HG02852 (cell line): ENCODE measurements around the gene UBC.

Experiments
- ATAC-seq: cut with Tn5 transposase; IDR thresholded peaks from one replicate; pipeline ENCODE4 v1.9.1; 2021; ENCODE audit warnings: mild to moderate bottlenecking, moderate library complexity; ENCODE audit not compliant: unreplicated experiment

Gene UBC

GRCh38 chr12:124914392-124915238, at the start of gene UBC:
Gene UBC, minus strand, starts transcription at chr12:124914650. Its CDS starts 879 bp downstream, at chr12:124913771.
- ATAC-seq = peak; percentile 28

DNA sequence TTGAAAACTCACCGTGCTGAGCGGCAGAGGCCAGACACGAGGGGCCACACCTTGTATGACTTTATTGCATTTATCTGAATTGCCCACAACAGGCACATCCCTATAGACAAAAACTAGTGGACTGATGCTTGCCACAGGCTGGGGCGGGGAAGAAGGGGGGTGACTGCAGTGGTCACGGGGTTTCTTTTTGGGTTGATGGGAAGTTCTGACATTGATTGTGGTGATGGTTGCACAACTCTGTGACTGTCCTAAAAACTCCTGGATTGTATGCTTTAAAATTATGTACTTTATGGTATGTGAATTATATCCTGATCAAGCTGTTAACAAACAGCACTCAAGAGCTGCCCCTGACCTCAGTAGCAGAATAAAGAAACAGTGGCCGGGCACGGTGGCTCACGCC, 48.8 kb upstream of the UBC start:
- ATAC-seq = no peak

GRCh38 chr12:124961055-124961454, 46.6 kb upstream of the UBC start:
- ATAC-seq = no peak

- no peak for ATAC-seq
Measured at GRCh38 chr12:124956571-124956970, 42.1 kb upstream of the UBC start.

DNA sequence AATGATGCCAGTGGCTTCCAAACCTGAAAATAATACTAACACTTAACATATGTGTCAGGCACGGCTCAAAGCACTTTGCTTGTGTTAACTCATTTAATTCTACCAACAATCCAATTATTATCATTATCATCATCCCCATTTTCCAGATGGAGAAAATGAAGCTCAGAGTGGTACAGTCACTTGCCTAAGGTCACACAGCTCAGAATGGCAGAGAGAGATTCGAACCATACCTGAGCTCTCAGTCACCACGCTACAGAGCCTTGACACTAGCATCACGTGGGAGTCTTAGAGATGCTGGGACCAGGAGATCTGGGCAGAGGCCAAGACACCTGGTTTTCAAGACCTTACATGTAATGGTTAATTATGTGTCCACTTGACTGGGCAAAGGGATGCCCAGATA, 40.3 kb upstream of the UBC start:
- no peak for ATAC-seq

GRCh38 chr12:124953689-124954405, 39.4 kb upstream of the UBC start:
- ATAC-seq = no peak

- ATAC-seq = no peak
Measured at GRCh38 chr12:124952801-124953200, 38.4 kb upstream of the UBC start.

- no peak for ATAC-seq
Measured at GRCh38 chr12:124952295-124952694, 37.8 kb upstream of the UBC start.

DNA sequence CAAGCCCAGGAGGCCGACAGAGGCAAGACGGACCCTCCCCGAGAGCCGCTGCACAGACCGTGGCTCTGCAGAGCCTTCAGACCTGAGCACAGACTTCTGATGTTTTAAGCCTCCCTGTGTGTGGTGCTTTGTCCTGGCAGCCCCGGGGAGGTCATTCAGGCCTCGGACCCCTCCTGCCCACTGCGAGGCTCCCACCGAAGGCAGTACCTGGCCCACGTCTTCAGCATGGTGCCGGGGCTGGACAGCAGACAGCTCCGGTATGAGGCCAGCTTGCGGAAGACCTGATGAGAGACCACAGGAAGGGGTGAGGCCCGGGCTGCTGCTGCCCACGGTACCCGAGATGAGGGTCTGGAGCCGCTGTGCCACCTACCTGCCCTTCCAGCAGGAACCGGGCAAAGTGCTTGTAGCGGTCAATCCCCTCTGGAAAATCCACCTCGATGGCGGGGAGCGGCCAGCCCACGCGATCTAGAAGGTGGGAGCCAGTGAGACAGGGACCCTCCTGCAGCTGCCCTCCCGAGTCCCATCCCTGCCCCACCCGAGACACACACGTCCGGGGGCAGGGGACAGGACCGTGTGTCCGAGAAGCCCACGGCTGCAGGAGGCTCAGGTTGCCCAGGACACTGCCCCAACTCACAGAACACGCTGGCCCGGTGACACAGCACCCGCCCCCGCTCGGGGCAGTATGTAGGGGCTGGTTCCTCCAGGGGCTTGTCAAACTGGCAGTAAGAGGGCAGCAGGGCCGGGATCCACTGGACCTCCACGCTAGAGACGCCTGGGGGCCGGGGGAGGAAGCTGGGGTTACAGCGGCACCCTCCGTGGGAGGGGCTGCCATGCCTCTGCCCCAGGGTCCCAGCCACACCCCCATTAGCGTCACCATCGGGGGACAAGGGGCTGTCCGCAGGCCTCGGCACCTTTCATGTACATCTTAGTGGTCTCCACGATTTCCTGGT, 35.6 kb upstream of the UBC start:
- no peak for ATAC-seq

- no peak for ATAC-seq
Measured at GRCh38 chr12:124949066-124949465, 34.6 kb upstream of the UBC start.

DNA sequence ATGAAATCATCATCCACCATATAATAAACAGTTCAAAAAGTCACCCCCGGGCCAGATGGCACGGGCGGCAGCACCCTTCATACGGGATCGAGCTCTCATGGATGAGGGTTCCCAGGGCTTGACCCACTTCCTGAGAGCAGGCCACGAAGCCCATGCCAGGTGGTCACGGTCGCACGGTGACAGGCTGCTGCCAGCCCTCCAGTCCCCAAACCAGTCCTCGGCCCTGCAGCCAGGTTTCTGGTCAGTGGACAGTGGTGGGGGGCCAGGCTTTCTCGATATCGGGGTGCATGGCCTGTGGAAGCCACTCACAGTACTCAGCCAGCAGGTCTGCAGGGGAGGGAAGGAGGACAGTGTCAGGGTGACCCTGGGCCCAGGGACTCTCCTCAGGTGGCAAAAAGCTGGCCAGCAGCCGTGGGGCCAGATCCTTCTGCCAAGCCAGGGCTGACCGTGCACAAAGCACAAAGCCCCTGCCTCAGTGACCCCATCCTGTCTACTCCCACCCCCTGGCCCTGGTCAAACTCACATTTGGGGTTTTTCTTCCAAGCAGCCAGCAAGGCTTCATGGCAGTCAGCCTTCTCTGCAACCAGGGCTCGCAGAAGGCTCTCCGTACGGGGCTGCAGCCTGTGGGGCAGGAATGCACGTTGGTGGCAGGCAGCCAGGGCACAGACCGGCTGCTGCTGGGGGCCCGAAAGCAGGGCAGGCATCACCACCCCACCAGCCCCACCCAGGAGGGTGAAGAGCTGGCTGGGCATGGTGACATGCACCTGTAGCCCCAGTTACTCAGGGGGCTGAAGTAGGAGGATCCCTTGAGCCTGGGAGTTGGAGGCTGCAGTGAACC, 33.3 kb upstream of the UBC start:
- ATAC-seq = no peak

DNA sequence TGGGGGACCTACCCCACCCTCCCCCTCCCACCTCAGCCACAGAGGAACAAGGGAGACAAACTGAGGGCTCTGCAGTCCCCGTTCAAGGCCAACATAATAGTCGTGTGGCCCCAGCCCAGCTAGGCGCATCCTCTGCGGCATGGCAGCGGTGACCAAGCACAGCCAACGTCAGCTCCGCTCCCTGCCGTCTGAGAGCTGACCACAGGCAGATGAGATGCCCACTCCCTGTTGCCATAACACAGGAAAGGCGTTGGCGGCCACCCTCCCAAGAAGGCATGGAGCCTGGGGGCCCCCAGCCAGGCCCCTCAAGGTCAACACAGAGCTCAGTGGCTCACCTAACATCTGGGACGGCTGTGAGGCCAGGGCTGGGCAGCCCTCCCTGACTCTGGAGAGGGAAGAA, 32.6 kb upstream of the UBC start:
- ATAC-seq = no peak

DNA sequence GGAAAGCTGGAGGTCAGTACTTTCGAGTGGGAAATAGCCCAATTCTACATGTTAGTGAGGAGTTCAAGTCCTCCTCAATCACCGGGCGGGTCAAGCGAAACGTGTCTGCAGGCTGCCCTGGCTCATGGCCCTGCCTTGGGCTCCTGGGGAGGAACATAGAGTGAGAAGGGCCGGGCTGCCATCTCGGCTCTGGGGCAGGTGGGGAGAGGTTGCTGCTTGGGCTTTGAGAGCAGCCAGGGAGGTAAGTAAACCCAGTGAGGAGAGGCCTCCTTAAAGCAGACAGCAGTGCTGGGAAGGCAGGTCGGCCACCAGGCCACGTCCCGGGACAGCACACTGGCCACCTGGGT, 32.0 kb upstream of the UBC start:
- no peak for ATAC-seq

- ATAC-seq = no peak
Measured at GRCh38 chr12:124941170-124941527, 26.7 kb upstream of the UBC start.

GRCh38 chr12:124940393-124941169, 26.1 kb upstream of the UBC start:
- ATAC-seq = peak; percentile 38

DNA sequence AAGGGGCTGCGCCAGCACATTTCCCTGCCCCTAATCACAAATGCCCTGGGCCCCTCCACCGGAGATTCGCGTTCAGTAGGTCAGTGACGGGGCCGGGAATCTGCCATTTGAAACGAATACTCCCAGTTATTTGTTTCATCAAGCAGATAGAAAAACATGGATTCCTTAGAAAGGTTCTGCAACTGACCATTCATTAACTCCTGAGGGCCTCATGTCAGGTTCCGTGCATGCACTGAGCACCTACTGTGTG, 25.6 kb upstream of the UBC start:
- no peak for ATAC-seq

- peak; percentile 66 for ATAC-seq
Measured at GRCh38 chr12:124939421-124940142, 25.1 kb upstream of the UBC start.

DNA sequence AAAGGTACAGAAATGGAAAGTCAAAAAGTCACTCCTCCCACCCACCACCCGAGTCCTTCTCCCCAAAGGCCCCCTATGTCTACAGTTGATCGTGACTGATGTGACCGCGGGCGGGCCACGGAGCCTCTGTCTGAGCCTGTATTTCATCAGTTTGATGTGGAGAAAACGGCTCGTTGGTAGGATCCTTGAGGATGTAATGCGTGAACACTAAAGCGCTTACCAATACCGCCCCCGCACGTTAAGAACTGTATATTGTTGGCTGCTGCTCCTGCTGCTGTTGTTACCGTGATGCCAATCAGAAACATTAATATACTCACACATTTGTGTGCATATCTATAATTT, 24.6 kb upstream of the UBC start:
- ATAC-seq = peak; percentile 27

GRCh38 chr12:124938587-124938986, 24.1 kb upstream of the UBC start:
- ATAC-seq = no peak
